RWPE2 (cell line): Measurements from ENCODE around the gene PHF24.

Experiments used
- ATAC-seq: fragments of 200-7000 bp; cut with Tn5 transposase; 3 replicates; pipeline ENCODE4 v1.9.1; 2021; ENCODE audit warnings: low read depth
- DNase-seq: peaks from one replicate; pipeline ENCODE4 v3.0.0-alpha.2; 2020; ENCODE audit warnings: low spot score
- H3K27ac ChIP-seq: fragments of 450-650 bp; 2 replicates; pipeline ENCODE4 v1.5.1; 2017; ENCODE audit warnings: mild to moderate bottlenecking; ENCODE audit not compliant: poor library complexity, severe bottlenecking
- H3K27me3 ChIP-seq: fragments of 250-450 bp; sonication (Bioruptor Pico); 2 replicates; pipeline ENCODE4 v1.5.1; 2021; ENCODE audit warnings: mild to moderate bottlenecking, moderate library complexity; ENCODE audit not compliant: insufficient read depth, poor library complexity, severe bottlenecking
- H3K36me3 ChIP-seq: fragments of 250-450 bp; sonication (Bioruptor Pico); 2 replicates; pipeline ENCODE4 v1.5.1; 2020; ENCODE audit warnings: low read depth, mild to moderate bottlenecking, moderate library complexity
- H3K4me1 ChIP-seq: fragments of 250-450 bp; sonication (Bioruptor Pico); 2 replicates; pipeline ENCODE4 v1.5.1; 2021; ENCODE audit warnings: mild to moderate bottlenecking, moderate library complexity; ENCODE audit not compliant: insufficient read depth, poor library complexity, severe bottlenecking
- H3K4me3 ChIP-seq: fragments of 250-450 bp; sonication (Bioruptor Pico); 2 replicates; pipeline ENCODE4 v1.5.1; 2021; ENCODE audit warnings: mild to moderate bottlenecking, moderate library complexity; ENCODE audit not compliant: severe bottlenecking
- H3K9me3 ChIP-seq: fragments of 250-450 bp; sonication (Bioruptor Pico); 2 replicates; pipeline ENCODE4 v1.5.1; 2021; ENCODE audit warnings: mild to moderate bottlenecking, moderate library complexity; ENCODE audit not compliant: severe bottlenecking
- CTCF ChIP-seq: fragments of 450-650 bp; IDR thresholded peaks from one replicate; pipeline ENCODE4 v1.5.1; 2017; ENCODE audit warnings: mild to moderate bottlenecking, moderate library complexity; ENCODE audit not compliant: poor library complexity, severe bottlenecking

Gene PHF24

GRCh38 chr9:34964458-34964857 lies 6.4 kb downstream of the PHF24 start:
- Histone ChIP-seq H3K4me3 (no peak overlapping the region), H3K27ac (no peak overlapping the region), H3K9me3 (no peaks in the 10 kb centered on the region), H3K27me3 (peaks cover 39% of the 10 kb centered on the region), H3K4me1 (no peaks in the 10 kb centered on the region), H3K36me3 (no peaks in the 10 kb centered on the region)
- ATAC-seq (0 out of 3 replicates have a peak, but pooled peaks have one; percentile 13), DNase-seq (no peak)
- no peak for TF ChIP-seq CTCF

- H3K27ac ChIP-seq: no peak overlapping the region
- no peak for TF ChIP-seq CTCF
- ATAC-seq (no peak), DNase-seq (no peak)
- H3K4me3 ChIP-seq: no peak overlapping the region
- no peaks in the 10 kb centered on the region for H3K4me1 ChIP-seq
- no peaks in the 10 kb centered on the region for H3K9me3 ChIP-seq
- H3K36me3 ChIP-seq: no peaks in the 10 kb centered on the region
- peaks cover 21% of the 10 kb centered on the region for H3K27me3 ChIP-seq
These were observed 13.2 kb downstream of the PHF24 start for GRCh38 chr9:34971146-34971811.

GRCh38 chr9:34974664-34975063 lies 16.6 kb downstream of the PHF24 start:
- DNase-seq (no peak), ATAC-seq (no peak)
- H3K27ac ChIP-seq: no peak overlapping the region
- H3K27me3 ChIP-seq: no peaks in the 10 kb centered on the region
- no peaks in the 10 kb centered on the region for H3K36me3 ChIP-seq
- no peaks in the 10 kb centered on the region for H3K9me3 ChIP-seq
- H3K4me1 ChIP-seq: no peaks in the 10 kb centered on the region
- no peak for TF ChIP-seq CTCF
- no peak overlapping the region for H3K4me3 ChIP-seq

GRCh38 chr9:34976441-34976840 lies 18.4 kb downstream of the PHF24 start:
- no peaks in the 10 kb centered on the region for H3K27me3 ChIP-seq
- peak; percentile 51 for DNase-seq
- no peak for TF ChIP-seq CTCF
- no peaks in the 10 kb centered on the region for H3K4me1 ChIP-seq
- H3K27ac ChIP-seq: no peak overlapping the region
- no peaks in the 10 kb centered on the region for H3K36me3 ChIP-seq
- ATAC-seq: no peak
- no peak overlapping the region for H3K4me3 ChIP-seq
- H3K9me3 ChIP-seq: no peaks in the 10 kb centered on the region

- H3K4me3 ChIP-seq: no peak overlapping the region
- no peaks in the 10 kb centered on the region for H3K36me3 ChIP-seq
- TF ChIP-seq CTCF: no peak
- no peak overlapping the region for H3K27ac ChIP-seq
- H3K9me3 ChIP-seq: no peaks in the 10 kb centered on the region
- DNase-seq (peak; percentile 26), ATAC-seq (no peak)
- no peaks in the 10 kb centered on the region for H3K4me1 ChIP-seq
- no peaks in the 10 kb centered on the region for H3K27me3 ChIP-seq
These were observed 18.9 kb downstream of the PHF24 start for GRCh38 chr9:34976992-34977391.
